Panc1 (cell line): ENCODE data around the gene ASXL2. TPM values are rescaled to one million over a fixed set of nuclear protein-coding genes. Genes with fewer than 3 reads are reported as not detected.

Experiments used
- ATAC-seq: fragments of 200-7000 bp; cut with Tn5 transposase; 2 replicates; pipeline ENCODE4 v1.9.1; 2020; ENCODE audit warnings: mild to moderate bottlenecking, moderate library complexity
- BruUV-seq: library from RNA; stranded (reverse); fragments of 400-500 nt; replicated peaks from 2 replicates; lab custom pipeline; 2021; lab: Mats Ljungman, UMichigan
- CTCF ChIA-PET: fragments of 300-600 bp; sonication (Branson Sonifier 250); formaldehyde crosslinking; loops from one replicate; lab custom pipeline; 2022; ENCODE audit warnings: antibody characterized with exemption; lab: Charles Lee
- POLR2A ChIA-PET: fragments of 300-600 bp; sonication (Branson Sonifier 250); formaldehyde crosslinking; loops from one replicate; lab custom pipeline; 2022; ENCODE audit warnings: antibody characterized with exemption; lab: Charles Lee
- DNase-seq: peaks from one replicate; pipeline ENCODE4 v3.0.0-alpha.2; 2010; ENCODE audit warnings: low read depth, low spot score
- H3K27ac ChIP-seq: 2 replicates; pipeline ENCODE4 v1.5.1; 2011; ENCODE audit warnings: mild to moderate bottlenecking, low read length, inconsistent platforms
- H3K27me3 ChIP-seq: fragments of 200-500 bp; sonication (Bioruptor generic); 2 replicates; pipeline ENCODE4 v1.6.0; 2014; ENCODE audit warnings: low read length, inconsistent platforms; ENCODE audit not compliant: control insufficient read depth, insufficient read depth
- H3K36me3 ChIP-seq: fragments of 200-500 bp; sonication (Bioruptor generic); 2 replicates; pipeline ENCODE4 v1.5.1; 2014; ENCODE audit warnings: inconsistent platforms, mild to moderate bottlenecking, low read length, moderate library complexity; ENCODE audit not compliant: control insufficient read depth, insufficient read depth
- H3K4me1 ChIP-seq: 2 replicates; pipeline ENCODE4 v1.5.1; 2011; ENCODE audit warnings: inconsistent platforms, mild to moderate bottlenecking, low read length, moderate library complexity; ENCODE audit not compliant: control insufficient read depth, insufficient read depth
- H3K4me3 ChIP-seq, 2 experiments: 2 replicates each; pipeline ENCODE4 v1.5.1; 2011 to 2012; ENCODE audit warnings: low read depth in 2 of 2, low read length in 2 of 2, mild to moderate bottlenecking in 2 of 2, inconsistent platforms in 1 of 2, moderate library complexity in 1 of 2
- H3K9me3 ChIP-seq: fragments of 200-500 bp; sonication (Bioruptor generic); 2 replicates; pipeline ENCODE4 v1.5.1; 2014; ENCODE audit warnings: low read depth, mild to moderate bottlenecking, inconsistent platforms, low read length, moderate library complexity; ENCODE audit not compliant: control insufficient read depth, insufficient read depth
- POLR2AphosphoS5 ChIP-seq: IDR thresholded peaks from 2 replicates; pipeline ENCODE4 v1.6.1; 2012; ENCODE audit warnings: mild to moderate bottlenecking, low read depth, low read length, moderate library complexity
- REST ChIP-seq, 2 experiments: IDR thresholded peaks; 2 replicates each; pipeline ENCODE4 v1.6.1; 2011 to 2012; ENCODE audit warnings: low read depth in 2 of 2, control low read depth in 1 of 2, low read length in 1 of 2, mild to moderate bottlenecking in 1 of 2, moderate library complexity in 1 of 2; ENCODE audit not compliant: insufficient read depth in 1 of 2
- SIN3A ChIP-seq: IDR thresholded peaks from 2 replicates; pipeline ENCODE4 v1.6.1; 2012; ENCODE audit warnings: low read depth, mild to moderate bottlenecking, low read length, moderate library complexity, borderline replicate concordance; ENCODE audit not compliant: insufficient read depth
- TCF7L2 ChIP-seq: IDR thresholded peaks from 2 replicates; pipeline ENCODE4 v1.6.1; 2011; ENCODE audit warnings: mild to moderate bottlenecking, low read depth, low read length, inconsistent platforms
- in situ Hi-C: cut with HindIII; loops from 2 replicates; pipeline ENCODE4 v1.10.0; 2016; ENCODE audit warnings: low sequenced_read_pairs, low pct_unique_long_range_greater_than_20kb
- intact Hi-C: fragments of 100-400 bp; cut with micrococcal nuclease; formaldehyde crosslinking; loops from one replicate; pipeline ENCODE4 v1.10.0; 2022; ENCODE audit not compliant: unreplicated experiment
- total RNA-seq: library from RNA; stranded (reverse); gene quantifications from one replicate; pipeline ENCODE4 v1.2.1, GENCODE V29; 2021; ENCODE audit not compliant: unreplicated experiment
- TF ChIP-seq, protein P1 (sequence below): fragments of 450-650 bp; IDR thresholded peaks from 2 replicates; pipeline ENCODE4 v1.5.1; 2017; ENCODE audit warnings: mild to moderate bottlenecking

Gene ASXL2
- total RNA-seq, 1 experiment from 2014 or later: 43.4 TPM

DNA sequence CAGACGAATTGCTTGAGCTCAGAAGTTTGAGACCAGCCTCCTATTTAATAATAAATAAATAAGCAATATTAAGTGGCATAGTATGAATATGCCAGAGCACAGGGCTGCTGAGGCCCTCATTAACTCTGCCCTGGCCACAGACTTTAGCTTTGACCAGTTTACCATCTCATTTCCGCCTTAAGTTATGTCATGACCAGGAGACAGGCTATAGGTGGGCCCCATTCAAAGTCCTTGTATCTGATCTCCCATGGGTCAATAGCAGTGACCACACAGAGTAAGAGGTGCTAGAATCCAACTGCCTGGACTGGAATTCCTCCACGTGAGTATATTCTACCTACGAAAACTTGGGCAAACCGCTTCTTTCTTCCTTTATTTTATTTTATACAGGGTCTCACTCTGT is 13.4 kb upstream of the ASXL2 start:
- Histone ChIP-seq H3K9me3 (no peaks in the 10 kb centered on the region), H3K27me3 (no peaks in the 10 kb centered on the region), H3K27ac (no peak overlapping the region), H3K4me3 (no peak overlapping the region), H3K36me3 (no peaks in the 10 kb centered on the region), H3K4me1 (no peaks in the 10 kb centered on the region)
- no peak for DNase-seq
- no TSS peak for BruUV-seq
- ChIA-PET POLR2A (interaction anchor here (0.5 kb wide), 1 partner anchor 712 kb away, joined by 5 read pairs; no protein-coding TSS in a partner anchor), CTCF (no interaction called here)
- intact Hi-C loops: no loop called here
- TF ChIP-seq REST (IDR thresholded peaks at IDR 0.05; ENCODE audit: insufficient read depth in 1 of 2, low read depth in 2 of 2, low read length in 1 of 2) (no peak), TCF7L2 (no peak), POLR2AphosphoS5 (no peak), SIN3A (no peak)
- TF ChIP-seq, protein P1, sequence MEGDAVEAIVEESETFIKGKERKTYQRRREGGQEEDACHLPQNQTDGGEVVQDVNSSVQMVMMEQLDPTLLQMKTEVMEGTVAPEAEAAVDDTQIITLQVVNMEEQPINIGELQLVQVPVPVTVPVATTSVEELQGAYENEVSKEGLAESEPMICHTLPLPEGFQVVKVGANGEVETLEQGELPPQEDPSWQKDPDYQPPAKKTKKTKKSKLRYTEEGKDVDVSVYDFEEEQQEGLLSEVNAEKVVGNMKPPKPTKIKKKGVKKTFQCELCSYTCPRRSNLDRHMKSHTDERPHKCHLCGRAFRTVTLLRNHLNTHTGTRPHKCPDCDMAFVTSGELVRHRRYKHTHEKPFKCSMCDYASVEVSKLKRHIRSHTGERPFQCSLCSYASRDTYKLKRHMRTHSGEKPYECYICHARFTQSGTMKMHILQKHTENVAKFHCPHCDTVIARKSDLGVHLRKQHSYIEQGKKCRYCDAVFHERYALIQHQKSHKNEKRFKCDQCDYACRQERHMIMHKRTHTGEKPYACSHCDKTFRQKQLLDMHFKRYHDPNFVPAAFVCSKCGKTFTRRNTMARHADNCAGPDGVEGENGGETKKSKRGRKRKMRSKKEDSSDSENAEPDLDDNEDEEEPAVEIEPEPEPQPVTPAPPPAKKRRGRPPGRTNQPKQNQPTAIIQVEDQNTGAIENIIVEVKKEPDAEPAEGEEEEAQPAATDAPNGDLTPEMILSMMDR: no peak
- in situ Hi-C loops: no loop called here
- no peak for ATAC-seq

DNA sequence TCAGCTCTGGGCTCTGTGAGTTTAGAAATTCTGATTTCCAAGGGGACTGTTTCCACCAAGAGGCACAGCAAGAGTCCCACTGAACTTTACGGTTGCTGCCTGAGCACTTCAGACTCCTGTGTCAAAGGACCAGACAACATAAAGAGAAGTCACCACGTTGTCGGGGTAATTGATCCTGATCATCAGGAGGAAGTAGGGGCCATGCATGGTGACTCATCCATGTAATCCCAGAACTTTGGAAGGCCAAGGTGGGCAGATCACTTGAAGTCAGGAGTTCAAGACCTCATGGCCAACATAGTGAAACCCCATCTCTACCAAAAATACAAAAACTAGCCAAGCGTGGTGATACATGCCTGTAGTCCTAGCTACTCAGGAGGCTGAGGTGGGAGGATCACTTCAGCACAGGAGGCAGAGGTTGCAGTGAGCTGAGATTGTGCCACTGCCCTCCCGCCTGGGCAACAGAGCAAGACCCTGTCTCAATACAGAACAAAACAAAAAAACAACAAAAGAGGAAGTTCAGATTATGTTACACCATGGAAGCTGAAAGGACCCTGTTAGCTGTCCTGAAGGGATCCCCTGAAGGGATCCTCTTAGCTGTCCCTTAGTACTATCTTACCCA is 9.4 kb upstream of the ASXL2 start:
- ChIA-PET CTCF (no interaction called here), POLR2A (no interaction called here)
- H3K9me3 ChIP-seq: no peaks in the 10 kb centered on the region
- ATAC-seq (no peak), DNase-seq (no peak)
- H3K36me3 ChIP-seq: no peaks in the 10 kb centered on the region
- in situ Hi-C loops (no loop called here), intact Hi-C loops (no loop called here)
- H3K4me3 ChIP-seq: no peak overlapping the region
- TF ChIP-seq POLR2AphosphoS5: no peak
- TF ChIP-seq, protein P1: no peak
- no peak for TF ChIP-seq SIN3A
- TF ChIP-seq REST (IDR thresholded peaks at IDR 0.05; ENCODE audit: insufficient read depth in 1 of 2, low read depth in 2 of 2, low read length in 1 of 2): no peak
- TF ChIP-seq TCF7L2: no peak
- no peak overlapping the region for H3K27ac ChIP-seq
- BruUV-seq: no TSS peak
- no peaks in the 10 kb centered on the region for H3K27me3 ChIP-seq
- H3K4me1 ChIP-seq: no peaks in the 10 kb centered on the region; the same call in 1 of the 2 replicates
